Measurements from ENCODE around the gene GRM7. TPM values are rescaled to one million over a fixed set of nuclear protein-coding genes. Genes with fewer than 3 reads are reported as not detected.

GRM7 gene
- total RNA-seq, 2 experiments from 2014 or later, result not detected

GRCh38 chr3:7266551-7266950, 405.6 kb downstream of the GRM7 start:
- Histone ChIP-seq H3K4me1 (ENCODE audit: insufficient read depth, low read length) (no peaks in the 10 kb centered on the region), H3K9me3 (ENCODE audit: control insufficient read depth in 1 of 2, insufficient read depth in 1 of 2, low read length in 2 of 2) (peaks cover 0 to 11% of the 10 kb centered on the region in 2 experiments), H3K4me3 (ENCODE audit: low read length) (no peak overlapping the region), H3K36me3 (ENCODE audit: insufficient read depth, low read length) (no peaks in the 10 kb centered on the region), H3K27ac (ENCODE audit: low read depth in 1 of 2, low read length in 2 of 2) (no peak overlapping the region), H3K27me3 (ENCODE audit: control insufficient read depth in 1 of 2, insufficient read depth in 2 of 2, low read length in 2 of 2) (no peaks in the 10 kb centered on the region)
- CTCF ChIA-PET, result no interaction called here
- Mint-ChIP-seq H3K4me1 (ENCODE audit: low read depth) (no peaks in the 10 kb centered on the region), H3K4me3 (no peak overlapping the region), H3K9me3 (no peaks in the 10 kb centered on the region), H3K27ac (no peak overlapping the region), H3K27me3 (no peaks in the 10 kb centered on the region), H3K36me3 (ENCODE audit: low read depth) (no peaks in the 10 kb centered on the region)
- POLR2A ChIA-PET, result no interaction called here
- ATAC-seq (ENCODE audit: poor library complexity) (no peak), DNase-seq (no peak)
- TF ChIP-seq, protein P1, sequence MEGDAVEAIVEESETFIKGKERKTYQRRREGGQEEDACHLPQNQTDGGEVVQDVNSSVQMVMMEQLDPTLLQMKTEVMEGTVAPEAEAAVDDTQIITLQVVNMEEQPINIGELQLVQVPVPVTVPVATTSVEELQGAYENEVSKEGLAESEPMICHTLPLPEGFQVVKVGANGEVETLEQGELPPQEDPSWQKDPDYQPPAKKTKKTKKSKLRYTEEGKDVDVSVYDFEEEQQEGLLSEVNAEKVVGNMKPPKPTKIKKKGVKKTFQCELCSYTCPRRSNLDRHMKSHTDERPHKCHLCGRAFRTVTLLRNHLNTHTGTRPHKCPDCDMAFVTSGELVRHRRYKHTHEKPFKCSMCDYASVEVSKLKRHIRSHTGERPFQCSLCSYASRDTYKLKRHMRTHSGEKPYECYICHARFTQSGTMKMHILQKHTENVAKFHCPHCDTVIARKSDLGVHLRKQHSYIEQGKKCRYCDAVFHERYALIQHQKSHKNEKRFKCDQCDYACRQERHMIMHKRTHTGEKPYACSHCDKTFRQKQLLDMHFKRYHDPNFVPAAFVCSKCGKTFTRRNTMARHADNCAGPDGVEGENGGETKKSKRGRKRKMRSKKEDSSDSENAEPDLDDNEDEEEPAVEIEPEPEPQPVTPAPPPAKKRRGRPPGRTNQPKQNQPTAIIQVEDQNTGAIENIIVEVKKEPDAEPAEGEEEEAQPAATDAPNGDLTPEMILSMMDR (IDR thresholded peaks at IDR 0.05), result no peak
- intact Hi-C loops (cut with DNase I, micrococcal nuclease), result no loop called here

GRCh38 chr3:7270731-7271130, 409.8 kb downstream of the GRM7 start:
- H3K36me3 Mint-ChIP-seq (ENCODE audit: low read depth), result no peaks in the 10 kb centered on the region
- TF ChIP-seq, protein P1 (IDR thresholded peaks at IDR 0.05), result no peak
- H3K9me3 Mint-ChIP-seq, result no peaks in the 10 kb centered on the region
- H3K27ac Mint-ChIP-seq, result no peak overlapping the region
- no peak overlapping the region for H3K4me3 ChIP-seq (ENCODE audit: low read length)
- no peaks in the 10 kb centered on the region for H3K4me1 Mint-ChIP-seq (ENCODE audit: low read depth)
- ATAC-seq (ENCODE audit: poor library complexity) (no peak), DNase-seq (no peak)
- no peak overlapping the region for H3K4me3 Mint-ChIP-seq
- no peaks in the 10 kb centered on the region for H3K27me3 Mint-ChIP-seq
- POLR2A ChIA-PET, result no interaction called here
- CTCF ChIA-PET, result no interaction called here
- H3K4me1 ChIP-seq (ENCODE audit: insufficient read depth, low read length), result no peaks in the 10 kb centered on the region
- intact Hi-C loops (cut with DNase I, micrococcal nuclease), result no loop called here
- H3K27ac ChIP-seq (ENCODE audit: low read depth in 1 of 2, low read length in 2 of 2), result no peak overlapping the region
- H3K27me3 ChIP-seq (ENCODE audit: control insufficient read depth in 1 of 2, insufficient read depth in 2 of 2, low read length in 2 of 2), result no peaks in the 10 kb centered on the region
- no peaks in the 10 kb centered on the region for H3K36me3 ChIP-seq (ENCODE audit: insufficient read depth, low read length)
- no peaks in the 10 kb centered on the region for H3K9me3 ChIP-seq (ENCODE audit: control insufficient read depth in 1 of 2, insufficient read depth in 1 of 2, low read length in 2 of 2)

GRCh38 chr3:7271631-7272030, 410.7 kb downstream of the GRM7 start:
- Histone ChIP-seq H3K27me3 (ENCODE audit: control insufficient read depth in 1 of 2, insufficient read depth in 2 of 2, low read length in 2 of 2) (no peaks in the 10 kb centered on the region), H3K36me3 (ENCODE audit: insufficient read depth, low read length) (no peaks in the 10 kb centered on the region), H3K9me3 (ENCODE audit: control insufficient read depth in 1 of 2, insufficient read depth in 1 of 2, low read length in 2 of 2) (no peaks in the 10 kb centered on the region), H3K4me1 (ENCODE audit: insufficient read depth, low read length) (no peaks in the 10 kb centered on the region), H3K4me3 (ENCODE audit: low read length) (no peak overlapping the region), H3K27ac (ENCODE audit: low read depth in 1 of 2, low read length in 2 of 2) (no peak overlapping the region)
- Mint-ChIP-seq H3K27me3 (no peaks in the 10 kb centered on the region), H3K4me3 (no peak overlapping the region), H3K9me3 (no peaks in the 10 kb centered on the region), H3K27ac (no peak overlapping the region), H3K4me1 (ENCODE audit: low read depth) (no peaks in the 10 kb centered on the region), H3K36me3 (ENCODE audit: low read depth) (no peaks in the 10 kb centered on the region)
- ChIA-PET CTCF (no interaction called here), POLR2A (no interaction called here)
- TF ChIP-seq, protein P1 (IDR thresholded peaks at IDR 0.05), result no peak
- DNase-seq, result no peak
- ATAC-seq (ENCODE audit: poor library complexity), result no peak
- intact Hi-C loops (cut with DNase I, micrococcal nuclease), result no loop called here
